WTC11 (cell line): ENCODE data around the gene SORL1. TPM values are rescaled to one million over a fixed set of nuclear protein-coding genes. Genes with fewer than 3 reads are reported as not detected.
A peak's percentile ranks its signal among the peaks of the same experiment; 100 is the strongest.
"Not testable (repeated sequence)": the region's sequence is repeated elsewhere in the genome, so short reads cannot be mapped to it uniquely, and the experiment has no call there.

Source experiments
- ATAC-seq: fragments of 200-7000 bp; cut with Tn5 transposase; 2 replicates; pipeline ENCODE4 v1.10.0; 2021; ENCODE audit warnings: mild to moderate bottlenecking, moderate library complexity
- CTCF ChIA-PET: fragments of 300-600 bp; sonication (Branson Sonifier 250); formaldehyde crosslinking; loops from one replicate; lab custom pipeline; 2021; ENCODE audit warnings: antibody characterized with exemption; lab: Charles Lee
- POLR2A ChIA-PET: fragments of 350-600 bp; sonication (Branson Sonifier 250); formaldehyde crosslinking; loops from one replicate; lab custom pipeline; 2021; ENCODE audit warnings: antibody characterized with exemption; lab: Charles Lee
- DNase-seq: peaks from one replicate; pipeline ENCODE4 v3.0.0; 2021; ENCODE audit warnings: low spot score
- H3K27ac Mint-ChIP-seq: 2 replicates; pipeline ENCODE4 v1.8.0; 2021; ENCODE audit warnings: mixed read lengths
- H3K27me3 Mint-ChIP-seq: 2 replicates; pipeline ENCODE4 v1.8.0; 2021; ENCODE audit warnings: low read depth, mild to moderate bottlenecking, moderate library complexity, mixed read lengths
- H3K36me3 Mint-ChIP-seq: 2 replicates; pipeline ENCODE4 v1.8.0; 2021; ENCODE audit warnings: mixed read lengths
- H3K4me1 Mint-ChIP-seq: 2 replicates; pipeline ENCODE4 v1.8.0; 2022; ENCODE audit warnings: mixed read lengths
- H3K4me3 Mint-ChIP-seq: 2 replicates; pipeline ENCODE4 v1.8.0; 2021; ENCODE audit warnings: mild to moderate bottlenecking, moderate library complexity, mixed read lengths
- H3K9me3 Mint-ChIP-seq: 2 replicates; pipeline ENCODE4 v1.8.0; 2021; ENCODE audit warnings: mixed read lengths
- CBFB ChIP-seq: sonication (generic); formaldehyde crosslinking; IDR thresholded peaks from 2 replicates; pipeline ENCODE4 v1.8.1; 2022; ENCODE audit warnings: mild to moderate bottlenecking, low read depth, missing genetic modification reagents
- ETV6 ChIP-seq: sonication (generic); formaldehyde crosslinking; IDR thresholded peaks from 2 replicates; pipeline ENCODE4 v1.8.1; 2022; ENCODE audit warnings: mild to moderate bottlenecking, missing genetic modification reagents
- FOXP4 ChIP-seq: sonication (generic); formaldehyde crosslinking; IDR thresholded peaks from 2 replicates; pipeline ENCODE4 v1.8.0; 2022; ENCODE audit warnings: mild to moderate bottlenecking, missing genetic modification reagents
- MXD4 ChIP-seq: fragments of 250-450 bp; sonication (Bioruptor Pico); IDR thresholded peaks from 2 replicates; pipeline ENCODE4 v1.8.0; 2021; ENCODE audit warnings: mild to moderate bottlenecking, moderate library complexity, borderline replicate concordance
- MYBL2 ChIP-seq: sonication (generic); formaldehyde crosslinking; IDR thresholded peaks from 2 replicates; pipeline ENCODE4 v1.8.1; 2023; ENCODE audit warnings: mild to moderate bottlenecking, moderate library complexity, missing genetic modification reagents
- NFYB ChIP-seq: sonication (generic); formaldehyde crosslinking; conservative IDR thresholded peaks from 2 replicates; pipeline ENCODE4 v1.8.0; 2022; ENCODE audit warnings: low read depth, missing genetic modification reagents
- SMAD3 ChIP-seq: sonication (generic); formaldehyde crosslinking; IDR thresholded peaks from 2 replicates; pipeline ENCODE4 v1.8.0; 2022; ENCODE audit warnings: missing genetic modification reagents, mild to moderate bottlenecking, borderline replicate concordance
- SP1 ChIP-seq: sonication (generic); formaldehyde crosslinking; conservative IDR thresholded peaks from 2 replicates; pipeline ENCODE4 v1.8.1; 2022; ENCODE audit warnings: missing genetic modification reagents
- USF2 ChIP-seq: sonication (generic); formaldehyde crosslinking; IDR thresholded peaks from 2 replicates; pipeline ENCODE4 v1.8.1; 2023; ENCODE audit warnings: mild to moderate bottlenecking, missing genetic modification reagents, moderate library complexity
- ZNF281 ChIP-seq: sonication (generic); formaldehyde crosslinking; IDR thresholded peaks from 2 replicates; pipeline ENCODE4 v1.8.0; 2023; ENCODE audit warnings: mild to moderate bottlenecking, missing genetic modification reagents
- total RNA-seq: library from RNA; stranded (reverse); gene quantifications from 3 replicates; pipeline ENCODE4 v1.2.3, GENCODE V29; 2021

SORL1 gene
- total RNA-seq, 1 experiment from 2014 or later: 87.1 TPM

DNA sequence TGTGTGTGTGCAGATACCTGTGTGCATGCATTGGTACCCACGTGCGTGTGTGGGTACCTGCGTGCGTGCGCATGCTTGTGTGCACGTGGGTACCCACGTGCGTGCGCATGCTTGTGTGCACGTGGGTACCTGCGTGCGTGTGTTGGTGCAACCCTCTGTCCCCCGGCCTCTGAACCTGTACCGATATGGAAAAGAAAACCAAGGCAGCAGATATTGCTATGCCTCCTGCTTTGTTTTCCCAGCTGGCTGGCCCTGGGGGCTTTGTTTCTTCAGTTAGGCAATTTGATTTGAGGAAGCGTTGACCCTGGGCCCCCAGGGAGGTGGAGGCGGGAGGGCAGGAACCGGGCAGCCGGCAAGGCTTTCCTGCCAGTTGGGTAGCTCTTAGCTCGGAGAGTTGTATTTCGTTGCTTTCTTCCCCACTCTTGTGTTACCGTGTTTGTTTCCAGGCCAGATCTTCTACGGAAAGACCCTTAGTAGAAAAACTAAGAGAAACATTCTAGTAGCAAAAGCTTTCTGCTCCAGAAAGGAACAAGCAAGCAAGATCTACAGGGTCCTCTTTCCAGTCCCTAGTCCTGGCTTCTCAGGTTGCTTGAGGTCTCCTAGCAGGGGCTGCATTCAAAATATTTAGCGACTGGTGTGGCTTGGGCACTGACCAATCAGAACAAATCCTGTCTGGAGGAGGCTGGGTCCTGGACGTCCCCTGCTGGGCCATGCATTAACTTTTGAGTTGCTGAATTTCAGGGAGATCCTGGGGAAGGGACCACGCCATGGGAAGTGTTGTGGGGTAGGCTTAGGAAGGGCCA, 27.0 kb downstream of the SORL1 start:
- Mint-ChIP-seq H3K4me3 (peak overlapping the region; percentile 54), H3K27ac (peak overlapping the region; percentile 94), H3K9me3 (no peaks in the 10 kb centered on the region)
- TF ChIP-seq FOXP4 (CRISPR knock-in tag) (0 out of 2 replicates have a peak, but pooled peaks have one; percentile 57), CBFB (CRISPR knock-in tag) (no peak), SMAD3 (CRISPR knock-in tag) (no peak), MXD4 (no peak), SP1 (CRISPR knock-in tag) (peak; percentile 35; the same call in 1 of the 2 replicates), USF2 (CRISPR knock-in tag) (peak; percentile 20; the same call in 1 of the 2 replicates), NFYB (peak; percentile 43), MYBL2 (CRISPR knock-in tag) (peak; percentile 78; the same call in 1 of the 2 replicates)
- TF ChIP-seq, all 79 proteins: peak for 5
- no peaks in the 10 kb centered on the region for H3K27me3 Mint-ChIP-seq
- CTCF ChIA-PET: interaction anchor here (1.0 to 1.8 kb wide), 3 partner anchors 13 to 44 kb away, joined by 3 to 5 read pairs (median 4); no protein-coding TSS in a partner anchor
- peaks cover 79% of the 10 kb centered on the region for H3K4me1 Mint-ChIP-seq
- H3K36me3 Mint-ChIP-seq: peaks cover 9% of the 10 kb centered on the region
- ATAC-seq (peak; percentile 93), DNase-seq (peak; percentile 75)
- POLR2A ChIA-PET: no interaction called here

DNA sequence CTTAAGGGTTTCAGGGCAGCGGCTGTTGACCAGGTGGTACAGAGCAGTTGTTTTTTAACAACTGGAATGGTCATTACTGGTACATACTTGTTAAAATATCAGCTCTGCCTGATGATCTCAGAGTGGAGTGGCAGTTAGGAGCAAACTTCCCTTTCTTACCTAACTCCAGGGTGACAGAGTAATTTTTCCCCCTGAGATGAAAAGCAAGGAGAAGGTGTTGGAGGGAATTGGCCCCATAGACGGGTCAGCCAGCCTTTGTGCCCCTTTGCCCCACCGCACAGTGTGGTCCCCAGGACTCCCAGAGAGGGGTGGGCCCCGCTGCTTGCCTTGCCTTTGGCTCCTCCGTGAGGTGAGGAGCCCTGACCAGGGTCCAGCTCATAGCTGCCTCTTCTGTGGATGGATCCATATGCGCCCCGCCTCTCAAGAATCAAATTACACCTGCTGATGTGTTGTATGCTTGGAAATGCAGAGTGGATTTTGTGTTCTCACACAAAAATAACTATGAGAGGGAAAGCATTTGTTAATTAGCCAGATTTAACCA, 27.7 kb downstream of the SORL1 start:
- H3K27ac Mint-ChIP-seq: peak overlapping the region; percentile 94
- TF ChIP-seq ZNF281: no peak
- TF ChIP-seq ETV6 (CRISPR knock-in tag): peak; percentile 62; the same call in 1 of the 2 replicates
- TF ChIP-seq, all 79 proteins: peak for 1
- ChIA-PET POLR2A (no interaction called here), CTCF (interaction anchor here (0.7 to 1.8 kb wide), 4 partner anchors 14 to 45 kb away, joined by 3 to 5 read pairs (median 4); no protein-coding TSS in a partner anchor)
- ATAC-seq: peak; percentile 40
- H3K4me3 Mint-ChIP-seq: peak overlapping the region; percentile 54
- H3K27me3 Mint-ChIP-seq: no peaks in the 10 kb centered on the region
- peaks cover 15% of the 10 kb centered on the region for H3K36me3 Mint-ChIP-seq
- peak; percentile 39 for DNase-seq
- H3K4me1 Mint-ChIP-seq: peaks cover 77% of the 10 kb centered on the region
- no peaks in the 10 kb centered on the region for H3K9me3 Mint-ChIP-seq

GRCh38 chr11:121481484-121482230, 29.5 kb downstream of the SORL1 start:
- H3K9me3 Mint-ChIP-seq, H3K4me3 Mint-ChIP-seq, POLR2A ChIA-PET, ATAC-seq, DNase-seq, H3K27me3 Mint-ChIP-seq: not testable (repeated sequence)
- CTCF ChIA-PET: interaction anchor here (1.6 kb wide), 1 partner anchor 25 kb away, joined by 3 read pairs; no protein-coding TSS in a partner anchor
- Mint-ChIP-seq H3K36me3 (peaks cover 27% of the 10 kb centered on the region), H3K27ac (peak overlapping the region; percentile 78), H3K4me1 (peaks cover 68% of the 10 kb centered on the region)
